GM12892 (cell line): ENCODE data around the gene PACC1.

Experiments
- POLR2A ChIP-seq: IDR thresholded peaks from 2 replicates; pipeline ENCODE4 v1.6.1; 2011; ENCODE audit warnings: low read depth, low read length, control low read depth
- POLR2AphosphoS5 ChIP-seq: IDR thresholded peaks from 2 replicates; pipeline ENCODE4 v1.6.1; 2011; ENCODE audit warnings: low read depth, low read length, control low read depth
- TAF1 ChIP-seq: IDR thresholded peaks from 2 replicates; pipeline ENCODE4 v1.6.1; 2011; ENCODE audit warnings: low read depth, mild to moderate bottlenecking, control low read depth, low read length, borderline replicate concordance

DNA sequence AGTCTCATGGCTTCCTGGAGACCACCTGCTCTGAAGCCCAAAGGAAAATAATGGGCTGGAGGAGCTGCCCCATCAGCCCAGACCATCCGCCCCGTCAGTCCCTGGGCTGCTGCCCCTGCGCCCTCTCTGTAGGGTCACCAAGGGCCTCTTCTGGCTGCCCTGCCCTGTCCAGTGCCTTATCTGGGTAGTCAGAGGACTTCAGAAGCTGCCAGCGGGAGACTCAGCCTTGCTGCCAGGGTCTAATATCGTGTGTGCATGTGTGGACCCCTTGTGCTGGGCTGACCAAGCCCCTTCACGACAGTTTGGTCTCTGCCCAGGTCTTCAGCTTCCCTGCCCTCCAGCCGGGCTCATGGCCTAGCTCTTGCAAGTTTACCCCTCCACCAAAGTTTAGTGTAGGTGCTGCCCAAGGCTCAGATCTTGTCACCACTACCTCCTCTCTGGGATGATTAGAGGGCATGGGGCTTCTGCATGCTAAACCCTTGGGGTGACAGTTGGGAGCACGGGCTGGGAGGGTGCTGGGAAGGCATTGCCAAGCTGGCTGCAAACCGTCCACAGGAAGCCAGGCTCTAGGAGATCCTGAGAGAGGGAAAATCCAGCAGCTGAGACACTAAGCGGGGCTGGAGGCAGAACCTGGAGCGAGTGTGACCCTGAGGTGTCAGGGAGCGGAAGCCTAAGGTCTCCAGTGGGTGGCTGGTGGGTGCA, 38.6 kb upstream of the PACC1 start:
- TF ChIP-seq POLR2A (no peak), POLR2AphosphoS5 (no peak), TAF1 (no peak)
